Transverse colon (tissue), 4 donors: ENCODE measurements around the gene SLC25A47. TPM values are rescaled to one million over a fixed set of nuclear protein-coding genes. Genes with fewer than 3 reads are reported as not detected.

ENCODE experiments used
- DNase-seq: peaks from one replicate; pipeline ENCODE4 v3.0.0-alpha.2; 2019
- H3K27ac ChIP-seq, 4 donors: fragments of 200-600 bp; sonication (generic); 2 replicates each; pipeline ENCODE4 v1.5.1; 2016 to 2018; ENCODE audit warnings: inconsistent platforms in 4 of 4
- H3K27me3 ChIP-seq: fragments of 200-600 bp; sonication (generic); 2 replicates; pipeline ENCODE4 v1.5.1; 2017; ENCODE audit warnings: inconsistent platforms
- H3K36me3 ChIP-seq, 4 donors: fragments of 200-600 bp; sonication (generic); 2 replicates each; pipeline ENCODE4 v1.5.1; 2017 to 2019; ENCODE audit warnings: inconsistent platforms in 4 of 4
- H3K4me1 ChIP-seq, 4 donors: fragments of 200-600 bp; sonication (generic); 2 replicates each; pipeline ENCODE4 v1.5.1; 2017 to 2020; ENCODE audit warnings: inconsistent platforms in 4 of 4
- H3K4me3 ChIP-seq, 4 donors: fragments of 200-600 bp; sonication (generic); 1 replicate in 1 of 4; 2 replicates in 3 of 4; pipeline versions ENCODE4 v1.5.1 to v1.6.1; 2017 to 2019; ENCODE audit warnings: inconsistent platforms in 4 of 4
- H3K9me3 ChIP-seq, 2 donors: fragments of 200-600 bp; sonication (generic); 2 replicates each; pipeline ENCODE4 v1.5.1; 2017 to 2019; ENCODE audit warnings: inconsistent platforms in 2 of 2
- EP300 ChIP-seq: sonication (generic); formaldehyde crosslinking; IDR thresholded peaks from one replicate; pipeline ENCODE4 v1.6.1; 2017; ENCODE audit warnings: antibody characterized with exemption, low read depth
- POLR2A ChIP-seq: fragments of 450-650 bp; IDR thresholded peaks from one replicate; pipeline ENCODE4 v1.6.1; 2016; ENCODE audit warnings: antibody characterized with exemption, mild to moderate bottlenecking, moderate library complexity
- POLR2AphosphoS5 ChIP-seq, 3 donors: sonication (generic); formaldehyde crosslinking; IDR thresholded peaks; one replicate each; pipeline ENCODE4 v1.6.1; 2016; ENCODE audit warnings: antibody characterized with exemption in 3 of 3
- WGBS, 2 donors: methylation state at CpG; one replicate each; pipeline ENCODE4 v1.1.5; 2018; ENCODE audit warnings: low coverage in 1 of 2; 5-methylcytosine and 5-hydroxymethylcytosine counted together
- in situ Hi-C, 4 donors: fragments of 200-750 bp; cut with MboI; loops; one replicate each; pipeline versions ENCODE4 v1.15.0 to v1.15.1; 2017; ENCODE audit warnings: low sequenced_read_pairs in 3 of 4, low pct_ligation_motif_present in 1 of 4, low pct_unique_long_range_greater_than_20kb in 1 of 4
- intact Hi-C: fragments of 100-400 bp; cut with DNase I; formaldehyde crosslinking; loops from one replicate; pipeline ENCODE4 v1.15.1; 2023; ENCODE audit warnings: low total_unique reads
- total RNA-seq, 4 donors: library from RNA; depleted of rRNA; stranded (reverse); fragments of >200 nt; gene quantifications; one replicate each; pipeline ENCODE4 v1.1.0, GENCODE V29; 2016
- TF ChIP-seq, protein P1 (sequence below), 5 experiments: fragments of 200-600 bp in 3 of 5; fragments of 450-650 bp in 2 of 5; sonication (generic) in 3 of 5; IDR thresholded peaks; 1 replicate in 2 of 5; 2 replicates in 3 of 5; pipeline ENCODE4 v1.5.1; 2016 to 2017; ENCODE audit warnings: antibody characterized with exemption in 5 of 5, inconsistent platforms in 3 of 5, mild to moderate bottlenecking in 2 of 5, moderate library complexity in 1 of 5

The SLC25A47 gene
- total RNA-seq, 4 donors from 2014 or later: 0.27 to 0.32 TPM; not detected in 2

DNA sequence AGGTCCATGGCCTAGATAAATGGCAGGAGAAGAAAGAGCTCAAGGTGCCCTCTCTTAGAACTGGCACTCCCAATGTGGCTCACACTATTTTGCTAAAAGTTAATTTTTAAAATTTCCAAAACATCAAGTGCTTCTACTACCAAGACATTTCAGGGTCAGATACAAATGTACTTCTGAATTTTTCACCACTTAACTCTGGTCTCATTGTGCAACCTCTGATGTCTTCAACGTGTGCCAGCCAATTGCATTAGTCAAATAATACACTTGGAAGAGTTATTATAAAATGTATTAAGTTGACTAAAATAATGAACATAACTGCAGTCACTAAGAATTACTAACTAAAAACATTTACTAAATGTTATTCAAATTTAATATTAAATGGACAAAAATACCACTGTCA, 41.3 kb downstream of the SLC25A47 start:
- H3K9me3 ChIP-seq: no peaks in the 10 kb centered on the region
- TF ChIP-seq POLR2AphosphoS5 (IDR thresholded peaks at IDR 0.05): no peak
- TF ChIP-seq, protein P1, sequence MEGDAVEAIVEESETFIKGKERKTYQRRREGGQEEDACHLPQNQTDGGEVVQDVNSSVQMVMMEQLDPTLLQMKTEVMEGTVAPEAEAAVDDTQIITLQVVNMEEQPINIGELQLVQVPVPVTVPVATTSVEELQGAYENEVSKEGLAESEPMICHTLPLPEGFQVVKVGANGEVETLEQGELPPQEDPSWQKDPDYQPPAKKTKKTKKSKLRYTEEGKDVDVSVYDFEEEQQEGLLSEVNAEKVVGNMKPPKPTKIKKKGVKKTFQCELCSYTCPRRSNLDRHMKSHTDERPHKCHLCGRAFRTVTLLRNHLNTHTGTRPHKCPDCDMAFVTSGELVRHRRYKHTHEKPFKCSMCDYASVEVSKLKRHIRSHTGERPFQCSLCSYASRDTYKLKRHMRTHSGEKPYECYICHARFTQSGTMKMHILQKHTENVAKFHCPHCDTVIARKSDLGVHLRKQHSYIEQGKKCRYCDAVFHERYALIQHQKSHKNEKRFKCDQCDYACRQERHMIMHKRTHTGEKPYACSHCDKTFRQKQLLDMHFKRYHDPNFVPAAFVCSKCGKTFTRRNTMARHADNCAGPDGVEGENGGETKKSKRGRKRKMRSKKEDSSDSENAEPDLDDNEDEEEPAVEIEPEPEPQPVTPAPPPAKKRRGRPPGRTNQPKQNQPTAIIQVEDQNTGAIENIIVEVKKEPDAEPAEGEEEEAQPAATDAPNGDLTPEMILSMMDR (IDR thresholded peaks at IDR 0.05): no peak
- TF ChIP-seq POLR2A: no peak
- peaks cover 0 to 8% (median 0%) of the 10 kb centered on the region in 4 donors for H3K4me1 ChIP-seq
- H3K36me3 ChIP-seq: peaks cover 0 to 49% (median 9%) of the 10 kb centered on the region in 4 donors
- intact Hi-C loops: no loop called here
- 61 to 86% methylated on average over 1 of the region's 1 CpG for WGBS, 2 donors
- no peak overlapping the region for H3K4me3 ChIP-seq
- no peak for DNase-seq
- no peaks in the 10 kb centered on the region for H3K27me3 ChIP-seq
- no peak overlapping the region for H3K27ac ChIP-seq
- in situ Hi-C loops: no loop called here

- no peak overlapping the region for H3K4me3 ChIP-seq
- WGBS, 2 donors: 88 to 100% methylated on average over 2 to 7 of the region's 7 CpGs
- TF ChIP-seq, protein P1 (IDR thresholded peaks at IDR 0.05): no peak
- TF ChIP-seq POLR2A (no peak), POLR2AphosphoS5 (IDR thresholded peaks at IDR 0.05) (no peak), EP300 (no peak)
- in situ Hi-C loops: no loop called here
- DNase-seq: no peak
- H3K9me3 ChIP-seq: no peaks in the 10 kb centered on the region
- no peaks in the 10 kb centered on the region for H3K27me3 ChIP-seq
- H3K4me1 ChIP-seq: peaks cover 0 to 12% (median 0%) of the 10 kb centered on the region in 4 donors
- intact Hi-C loops: no loop called here
- H3K36me3 ChIP-seq: peaks cover 0 to 36% (median 4%) of the 10 kb centered on the region in 4 donors
- no peak overlapping the region for H3K27ac ChIP-seq
These were observed 42.6 kb downstream of the SLC25A47 start for GRCh38 chr14:100365741-100366140.

- 89 to 92% methylated on average over 8 to 13 of the region's 13 CpGs for WGBS, 2 donors
- in situ Hi-C loops: no loop called here
- TF ChIP-seq, protein P1 (IDR thresholded peaks at IDR 0.05): no peak
- TF ChIP-seq EP300 (no peak), POLR2A (no peak), POLR2AphosphoS5 (IDR thresholded peaks at IDR 0.05) (no peak)
- no peak for DNase-seq
- peaks cover 0 to 8% (median 0%) of the 10 kb centered on the region in 4 donors for H3K4me1 ChIP-seq
- H3K36me3 ChIP-seq: peaks cover 0 to 23% (median 4%) of the 10 kb centered on the region in 4 donors
- intact Hi-C loops: no loop called here
- H3K27me3 ChIP-seq: no peaks in the 10 kb centered on the region
- H3K27ac ChIP-seq: no peak overlapping the region
- H3K9me3 ChIP-seq: no peaks in the 10 kb centered on the region
- H3K4me3 ChIP-seq: no peak overlapping the region
These were observed 45.9 kb downstream of the SLC25A47 start for GRCh38 chr14:100369019-100369418.

DNA sequence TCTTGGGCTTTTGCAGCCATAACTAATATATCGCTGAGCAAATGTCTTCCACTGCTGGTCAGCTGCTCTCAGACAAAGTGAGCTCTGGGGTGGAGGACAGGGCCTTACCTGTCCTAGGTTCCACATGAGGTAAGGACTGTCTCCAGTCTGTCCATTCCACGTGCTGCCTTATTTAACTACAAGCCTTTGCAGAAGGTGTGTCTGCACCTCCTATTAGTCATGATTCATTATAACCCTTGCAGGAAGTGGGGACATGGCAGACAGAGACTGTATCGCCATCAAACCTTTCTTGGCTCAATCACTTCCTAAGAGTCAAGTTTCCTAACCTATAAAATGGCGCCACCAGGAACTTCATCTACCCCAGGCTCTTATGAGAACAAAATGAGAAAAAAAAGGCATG, 46.9 kb downstream of the SLC25A47 start:
- in situ Hi-C loops (no loop called here), intact Hi-C loops (no loop called here)
- no peaks in the 10 kb centered on the region for H3K27me3 ChIP-seq
- 82 to 93% methylated on average over 2 to 4 of the region's 4 CpGs for WGBS, 2 donors
- no peak overlapping the region for H3K27ac ChIP-seq
- DNase-seq: no peak
- peaks cover 0 to 17% (median 2%) of the 10 kb centered on the region in 4 donors for H3K4me1 ChIP-seq
- TF ChIP-seq POLR2A (no peak), POLR2AphosphoS5 (IDR thresholded peaks at IDR 0.05) (no peak), EP300 (no peak)
- TF ChIP-seq, protein P1 (IDR thresholded peaks at IDR 0.05): no peak
- no peaks in the 10 kb centered on the region for H3K9me3 ChIP-seq
- peaks cover 0 to 20% (median 4%) of the 10 kb centered on the region in 4 donors for H3K36me3 ChIP-seq
- no peak overlapping the region for H3K4me3 ChIP-seq
